HG03064 (cell line): ENCODE results near the gene ZNF518B.
"Not testable (repeated sequence)": the region's sequence is repeated elsewhere in the genome, so short reads cannot be mapped to it uniquely, and the experiment has no call there.

Experiments used
- ATAC-seq: cut with Tn5 transposase; IDR thresholded peaks from one replicate; pipeline ENCODE4 v1.9.1; 2021; ENCODE audit warnings: low read depth; ENCODE audit not compliant: unreplicated experiment

The ZNF518B gene

DNA sequence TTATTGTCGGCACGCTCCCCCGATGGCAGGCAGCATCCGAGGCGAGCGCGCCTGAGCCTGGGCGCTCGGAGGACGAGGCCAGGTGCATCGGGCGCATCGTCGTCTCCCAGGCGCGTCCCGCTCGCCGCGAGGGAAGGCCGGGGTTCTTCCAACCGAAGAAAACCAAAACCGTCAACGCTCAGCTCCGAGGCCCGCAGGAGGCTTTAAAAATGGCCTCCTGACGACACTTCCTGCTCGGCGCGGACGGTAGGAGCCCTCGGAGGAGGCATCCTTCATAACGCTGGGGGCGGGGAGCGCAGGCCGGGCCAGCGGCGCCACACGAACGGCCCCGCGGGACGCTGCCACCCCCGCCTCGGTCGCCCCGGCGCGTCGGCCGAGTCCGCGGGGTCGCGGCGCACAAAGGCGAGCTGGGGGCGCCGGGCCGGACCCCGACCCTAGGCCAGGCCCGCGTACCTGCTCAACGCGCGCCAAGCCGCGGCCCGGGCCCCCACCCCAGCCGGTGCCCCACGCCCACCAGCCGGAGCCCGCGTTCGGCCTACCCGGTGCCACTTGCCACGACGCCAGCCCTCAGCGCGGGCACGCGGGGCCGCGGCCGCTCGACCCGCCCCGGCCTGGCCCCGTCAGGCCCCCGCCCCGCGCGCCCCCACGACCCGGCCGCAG, 501 bp downstream of the ZNF518B start:
- ATAC-seq = peak; percentile 68

DNA sequence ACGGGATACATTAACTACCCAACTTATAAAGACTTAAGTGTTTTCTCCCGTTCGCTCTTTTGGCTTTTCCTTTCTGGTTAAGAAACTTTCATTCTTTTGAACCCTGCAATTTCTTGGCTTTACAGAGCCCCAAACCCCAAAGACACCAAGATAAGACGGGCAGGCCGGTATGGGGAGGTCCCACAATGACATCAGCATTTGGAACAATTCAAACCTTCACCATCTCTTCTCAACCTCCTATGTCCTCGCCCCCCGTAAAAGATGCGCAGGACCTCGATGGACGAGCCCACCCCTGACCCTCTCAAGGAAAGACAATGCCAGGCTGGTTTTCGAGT, 999 bp downstream of the ZNF518B start:
- no peak for ATAC-seq

DNA sequence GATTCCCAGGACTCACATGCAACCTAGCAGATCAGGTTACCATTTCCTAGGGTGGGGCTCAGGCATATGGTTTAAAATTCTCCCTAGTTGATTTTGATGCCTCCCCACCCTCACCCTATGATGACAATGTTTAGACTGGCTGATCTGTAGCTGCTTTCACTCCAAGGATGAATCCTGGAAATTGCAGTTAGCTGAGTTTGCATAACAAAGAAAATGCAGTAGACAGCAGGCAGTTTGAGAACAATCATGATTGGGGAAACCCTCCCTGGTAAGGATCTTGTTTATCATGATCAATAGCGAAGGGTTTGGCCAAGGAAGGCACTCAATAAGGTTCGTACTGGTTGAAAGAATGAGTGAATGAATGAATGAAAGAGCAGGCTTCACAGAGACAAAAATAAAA, 2.1 kb downstream of the ZNF518B start:
- ATAC-seq = no peak

DNA sequence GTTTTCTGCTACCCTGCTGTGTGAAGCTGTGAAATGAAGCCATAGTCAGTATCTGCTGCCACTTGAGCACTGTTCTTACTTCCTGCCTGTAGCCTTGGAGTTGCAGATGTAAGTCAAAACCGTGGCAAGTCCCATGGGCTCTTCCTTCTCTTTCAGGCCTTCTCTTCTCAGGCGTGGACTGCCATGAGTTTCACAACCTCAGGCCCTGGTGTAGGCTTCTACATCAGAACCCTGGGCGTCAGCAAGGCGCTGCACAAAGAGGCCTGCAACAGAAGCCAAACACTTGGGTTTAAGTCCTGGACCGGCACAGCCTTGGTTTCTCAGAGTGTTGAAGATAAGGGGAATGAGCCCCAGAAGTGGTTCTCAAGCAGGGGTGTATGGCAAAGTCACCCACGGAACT, 2.5 kb downstream of the ZNF518B start:
- no peak for ATAC-seq

GRCh38 chr4:10454121-10454520, 3.1 kb downstream of the ZNF518B start:
- no peak for ATAC-seq

DNA sequence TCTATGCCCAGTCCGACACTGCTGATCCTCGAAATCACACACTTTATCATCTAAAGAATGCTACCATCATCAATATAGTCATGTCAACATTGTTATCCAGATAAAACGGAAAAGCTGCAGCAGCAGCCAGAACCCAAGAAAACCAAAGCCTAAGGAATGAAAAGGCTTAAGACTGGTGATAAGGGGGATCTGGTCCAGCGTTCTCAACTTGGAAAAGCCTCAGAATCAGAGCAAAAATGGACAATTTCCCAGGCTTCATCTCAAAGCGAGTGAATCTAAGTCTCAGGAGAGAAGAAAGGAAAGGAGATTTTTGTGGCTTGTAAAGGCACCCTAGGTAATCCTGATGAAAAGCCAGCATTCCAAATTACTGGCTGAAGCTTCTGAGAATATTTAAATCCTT, 8.2 kb downstream of the ZNF518B start:
- ATAC-seq = no peak

DNA sequence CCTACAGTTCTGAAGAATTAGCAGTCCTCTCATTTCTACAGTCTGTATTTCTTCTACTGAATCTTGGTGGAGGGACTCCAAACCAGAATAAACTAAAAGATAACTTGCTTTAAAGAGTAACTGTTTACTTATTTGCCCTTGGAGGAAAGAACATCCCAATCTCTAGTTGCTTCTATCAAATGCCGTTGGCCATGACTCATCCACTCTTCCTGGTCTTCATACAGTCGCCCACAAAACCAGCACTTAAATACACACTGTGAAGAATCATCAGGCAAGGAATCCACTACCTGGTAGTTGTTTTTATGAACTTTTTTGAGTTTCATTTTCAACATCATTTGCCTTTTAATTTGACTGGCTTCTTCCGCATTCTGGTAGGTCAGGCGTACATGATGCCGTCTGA, 14.2 kb downstream of the ZNF518B start:
- ATAC-seq = no peak

GRCh38 chr4:10441512-10441911, 15.7 kb downstream of the ZNF518B start:
- no peak for ATAC-seq

- no peak for ATAC-seq
These were observed 18.3 kb downstream of the ZNF518B start for GRCh38 chr4:10438924-10439323.

- no peak for ATAC-seq
These were observed 19.5 kb downstream of the ZNF518B start for GRCh38 chr4:10437735-10438134.

DNA sequence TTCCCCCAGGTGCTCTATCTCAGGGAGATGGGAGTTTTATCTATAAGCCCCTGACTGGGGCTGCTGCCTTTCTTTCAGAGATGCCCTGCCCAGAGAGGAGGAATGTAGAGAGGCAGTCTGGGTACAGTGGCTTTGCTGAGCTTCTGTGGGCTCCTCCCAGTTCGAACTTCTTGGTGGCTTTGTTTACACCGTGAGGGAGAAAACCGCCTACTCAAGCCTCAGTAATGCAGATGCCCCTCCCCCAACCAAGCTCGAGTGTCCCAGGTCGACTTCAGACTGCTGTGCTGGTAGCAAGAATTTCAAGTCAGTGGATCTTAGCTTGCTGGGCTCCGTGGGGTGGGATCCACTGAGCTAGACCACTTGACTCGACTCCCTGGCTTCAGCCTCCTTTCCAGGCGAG, 29.5 kb downstream of the ZNF518B start:
- not testable (repeated sequence) for ATAC-seq

DNA sequence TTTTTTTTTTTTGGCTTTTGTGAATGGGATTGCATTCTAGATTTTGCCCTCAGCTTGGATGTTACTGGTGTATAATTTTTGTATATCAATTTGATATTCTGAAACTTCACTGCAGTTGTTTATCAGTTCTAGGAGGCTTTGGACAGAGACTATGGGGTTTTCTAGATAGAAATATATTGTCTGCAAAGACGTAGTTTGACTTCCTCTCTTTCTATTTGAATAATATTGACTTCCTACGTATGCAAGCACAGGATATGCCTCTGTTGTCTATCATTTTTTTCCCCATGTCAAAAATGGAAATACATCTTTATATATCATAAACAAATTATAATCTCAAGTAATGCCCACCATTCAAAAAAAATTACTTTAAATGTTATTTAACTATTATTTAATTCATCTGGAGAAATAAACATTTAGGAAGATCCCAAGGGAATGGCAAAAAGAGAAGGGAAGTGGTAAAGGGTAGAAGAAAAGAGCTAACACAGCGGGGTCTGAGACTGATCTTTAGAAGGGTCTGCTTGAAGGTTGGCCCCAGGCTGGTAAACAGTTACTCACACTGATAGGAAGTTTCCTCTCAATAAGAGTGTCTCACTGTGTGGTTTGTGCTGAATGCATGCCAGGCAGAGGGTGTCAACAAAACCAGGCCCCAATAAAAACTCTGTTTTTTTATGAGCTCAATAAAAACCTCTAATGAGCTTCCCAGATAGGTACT, 35.7 kb downstream of the ZNF518B start:
- ATAC-seq = no peak

- ATAC-seq = no peak
These were observed 39.5 kb downstream of the ZNF518B start for GRCh38 chr4:10417740-10418139.

DNA sequence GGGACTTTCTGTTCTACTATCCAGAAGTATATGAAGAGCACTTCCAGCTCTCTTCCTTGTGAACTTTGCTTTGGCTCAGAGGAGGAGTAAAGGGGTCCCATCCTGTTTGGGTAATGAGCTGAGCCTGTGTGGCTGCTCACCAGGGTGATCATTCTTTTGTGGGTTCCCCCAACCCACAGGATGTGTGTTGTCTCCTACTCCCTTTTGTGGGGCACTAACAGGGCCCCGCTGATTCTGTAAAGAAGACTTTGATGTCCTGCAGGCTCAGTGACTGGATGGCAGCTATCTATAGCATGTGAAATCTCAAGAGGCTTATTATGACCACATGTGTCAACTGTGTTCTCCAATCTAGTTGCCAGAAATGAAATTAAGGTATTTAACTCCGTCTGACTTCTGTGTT, 40.8 kb downstream of the ZNF518B start:
- ATAC-seq = no peak

GRCh38 chr4:10413177-10413576, 44.0 kb downstream of the ZNF518B start:
- peak; percentile 90 for ATAC-seq

- ATAC-seq = no peak
These were observed 51.6 kb downstream of the ZNF518B start for GRCh38 chr4:10405672-10406071.

- ATAC-seq = no peak
These were observed 53.4 kb downstream of the ZNF518B start for GRCh38 chr4:10403633-10404445.

DNA sequence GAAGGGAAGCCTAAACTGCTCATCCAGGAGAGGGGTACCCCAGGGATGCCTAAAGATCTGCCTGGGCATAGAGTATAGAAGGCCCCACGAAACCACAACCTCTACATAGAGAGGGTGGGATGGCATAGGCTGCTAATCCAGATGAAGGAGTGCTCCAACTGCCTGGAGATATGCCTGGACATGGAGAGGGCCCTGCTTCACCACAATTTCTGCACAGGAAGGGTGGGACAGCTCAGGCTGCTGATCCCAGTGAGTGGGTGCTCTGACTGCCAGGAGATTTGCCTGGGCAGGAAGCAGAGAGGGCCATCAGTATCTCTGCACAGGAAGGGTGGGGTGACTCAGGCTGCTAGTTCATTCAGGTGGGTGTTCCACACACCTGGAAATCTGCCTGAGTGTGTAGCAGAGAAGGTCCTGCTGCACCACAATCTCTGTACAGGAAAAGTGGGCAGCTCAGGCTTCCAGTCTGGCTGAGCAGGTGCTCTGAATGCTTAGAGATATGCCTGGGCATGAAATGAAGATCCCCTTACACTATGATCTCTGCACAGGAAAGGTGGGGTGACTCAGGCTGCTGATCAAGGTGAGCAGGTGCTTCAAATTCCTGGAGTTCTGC, 61.1 kb downstream of the ZNF518B start:
- ATAC-seq = no peak
